ENCODE measurements around the gene COG2.

GRCh38 chr1:230684146-230684545 lies 41.9 kb downstream of the COG2 start:
- no peak for TF ChIP-seq CTCF (IDR thresholded peaks at IDR 0.05)
- TF ChIP-seq EP300 (IDR thresholded peaks at IDR 0.05), result no peak

Data from tibial nerve (tissue), 4 donors.